Skeletal muscle cell (primary cell): ENCODE data around the gene UBE2L6.

Experiments used
- DNase-seq: peaks from one replicate; pipeline ENCODE4 v3.0.0-alpha.2; 2010; ENCODE audit warnings: low read depth
- H3K4me3 ChIP-seq: 2 replicates; pipeline ENCODE4 v1.5.1; 2011; ENCODE audit warnings: low read depth, mild to moderate bottlenecking, control low read depth, low read length, moderate library complexity

The UBE2L6 gene

DNA sequence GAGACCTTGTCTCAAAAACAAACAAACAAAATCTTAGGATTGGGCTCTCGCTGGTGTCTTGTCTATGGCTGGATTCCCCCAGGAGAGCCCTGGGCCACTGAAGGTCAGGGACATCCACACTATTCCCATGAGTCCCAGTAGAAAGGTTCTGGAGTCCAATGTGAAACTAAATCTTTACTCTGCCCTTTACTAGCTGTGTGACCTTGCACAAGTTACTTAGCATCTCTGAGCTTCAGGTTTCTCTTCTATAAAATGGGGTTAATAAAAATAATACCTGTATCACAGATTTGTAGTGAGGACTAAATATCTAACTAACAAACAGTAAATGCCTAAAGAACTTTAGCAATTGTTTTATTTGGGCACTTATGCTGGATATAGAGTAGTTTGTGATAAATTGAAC is 61.0 kb downstream of the UBE2L6 start:
- no peak overlapping the region for H3K4me3 ChIP-seq
- DNase-seq: no peak

DNA sequence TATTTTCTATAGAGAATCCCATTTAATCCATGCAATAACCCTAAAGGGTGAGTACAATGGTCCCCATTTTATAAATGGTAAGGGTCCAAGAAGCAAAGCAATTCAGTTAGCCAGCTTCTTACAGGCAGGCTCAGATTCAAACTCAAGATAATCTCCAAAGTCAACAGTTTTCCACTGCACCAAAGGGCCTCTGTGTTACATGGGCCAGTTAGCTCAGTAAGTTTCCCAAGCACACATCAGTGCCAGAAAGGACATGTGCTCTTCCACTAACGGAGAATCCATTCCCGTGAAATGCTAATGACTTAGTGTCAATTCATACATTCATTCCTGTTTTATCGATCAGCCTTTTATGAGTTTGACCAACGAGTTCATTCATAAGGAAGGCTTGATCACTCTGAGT is 63.0 kb downstream of the UBE2L6 start:
- DNase-seq: no peak
- H3K4me3 ChIP-seq: no peak overlapping the region

DNA sequence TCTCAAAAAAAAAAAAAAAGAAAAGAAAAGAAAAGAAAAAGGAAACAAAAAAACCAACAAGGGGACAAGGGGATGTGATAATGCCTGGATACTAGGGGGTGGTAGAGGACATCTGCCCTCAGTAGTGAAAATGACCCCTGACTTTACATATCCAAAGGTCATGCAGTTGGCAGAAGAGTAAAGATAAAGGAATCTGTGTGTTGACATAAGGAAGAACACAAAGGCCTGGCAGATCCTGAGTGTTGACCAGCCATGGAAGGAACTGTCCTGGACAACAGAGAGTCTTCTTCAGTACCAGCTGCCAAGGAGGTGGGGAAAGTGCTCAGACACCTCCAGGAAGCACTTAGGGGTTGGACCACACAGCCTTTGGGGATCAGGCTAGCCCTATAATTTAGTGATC is 64.6 kb downstream of the UBE2L6 start:
- H3K4me3 ChIP-seq: no peak overlapping the region
- DNase-seq: no peak

DNA sequence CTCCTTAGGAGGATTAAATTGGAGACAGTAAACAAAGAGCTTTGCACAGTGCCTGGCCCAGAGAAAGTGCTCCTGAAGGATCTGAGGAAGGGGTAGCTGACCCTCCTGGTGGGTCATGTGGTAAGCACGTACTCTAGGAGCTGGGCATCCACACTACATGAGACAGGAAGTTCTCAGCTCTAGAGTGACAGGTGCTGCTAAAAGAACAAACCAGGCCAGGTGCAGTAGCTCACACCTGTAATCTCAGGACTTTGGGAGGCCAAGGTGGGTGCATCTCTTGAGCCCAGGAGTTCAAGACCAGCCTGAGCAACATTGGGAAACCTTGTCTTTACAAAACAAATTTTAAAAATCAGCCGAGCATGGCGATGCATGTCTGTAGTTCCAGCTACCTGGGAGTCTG is 65.1 kb downstream of the UBE2L6 start:
- DNase-seq: no peak
- no peak overlapping the region for H3K4me3 ChIP-seq

DNA sequence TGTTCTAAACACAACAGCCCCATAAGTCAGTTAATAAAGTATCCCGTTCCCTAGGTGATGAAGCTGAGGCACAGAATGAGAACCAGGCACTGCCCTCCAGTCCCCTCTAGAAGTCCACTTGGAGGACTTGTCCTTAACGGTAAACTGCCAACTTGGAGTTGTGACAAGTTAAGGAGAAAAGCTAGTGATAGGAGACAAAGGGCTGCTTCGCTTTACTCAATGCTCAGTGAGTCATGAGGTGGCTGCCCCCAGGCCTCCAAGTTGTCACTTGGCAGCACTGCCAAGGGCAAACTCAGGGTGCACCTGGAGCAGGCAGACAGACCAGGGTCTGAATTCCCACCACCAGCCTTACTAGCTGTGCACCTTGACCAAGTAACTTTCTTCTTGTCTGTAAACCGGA is 65.5 kb downstream of the UBE2L6 start:
- no peak for DNase-seq
- no peak overlapping the region for H3K4me3 ChIP-seq
